Gastrocnemius medialis (tissue), 4 donors: ENCODE results near the gene HACD3.

ENCODE experiments used
- POLR2A ChIP-seq, 2 donors: fragments of 450-650 bp; IDR thresholded peaks; one replicate each; pipeline ENCODE4 v1.6.1; 2017; ENCODE audit warnings: antibody characterized with exemption in 2 of 2, mild to moderate bottlenecking in 2 of 2, moderate library complexity in 2 of 2
- TF ChIP-seq, protein P1 (sequence below), 5 experiments: fragments of 450-650 bp in 3 of 5; fragments of 200-600 bp in 2 of 5; sonication (generic) in 2 of 5; IDR thresholded peaks in 4 of 5; conservative IDR thresholded peaks in 1 of 5; 1 replicate in 4 of 5; 2 replicates in 1 of 5; pipeline ENCODE4 v1.5.1; 2016 to 2019; ENCODE audit warnings: antibody characterized with exemption in 5 of 5, mild to moderate bottlenecking in 3 of 5, moderate library complexity in 3 of 5

DNA sequence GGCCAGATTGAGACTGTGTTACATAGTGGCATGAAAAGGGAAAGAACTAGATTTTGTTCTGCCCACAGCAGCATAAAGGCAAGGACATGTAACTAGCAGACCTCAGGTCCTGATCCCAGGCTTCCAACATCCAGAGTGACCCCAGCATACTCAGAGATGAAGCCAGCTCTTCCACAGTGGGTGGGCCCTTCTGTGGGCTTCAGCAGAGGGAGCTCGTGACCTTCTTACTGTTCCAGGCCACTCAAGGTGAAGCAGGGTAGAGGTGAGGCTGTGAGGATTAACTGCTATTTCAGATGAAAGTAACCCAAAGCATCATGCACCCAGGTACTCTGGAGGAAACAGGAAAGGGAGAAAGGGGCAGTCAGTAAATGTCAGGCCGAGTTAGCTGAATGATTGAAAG lies 90.6 kb downstream of the HACD3 start:
- TF ChIP-seq, protein P1, sequence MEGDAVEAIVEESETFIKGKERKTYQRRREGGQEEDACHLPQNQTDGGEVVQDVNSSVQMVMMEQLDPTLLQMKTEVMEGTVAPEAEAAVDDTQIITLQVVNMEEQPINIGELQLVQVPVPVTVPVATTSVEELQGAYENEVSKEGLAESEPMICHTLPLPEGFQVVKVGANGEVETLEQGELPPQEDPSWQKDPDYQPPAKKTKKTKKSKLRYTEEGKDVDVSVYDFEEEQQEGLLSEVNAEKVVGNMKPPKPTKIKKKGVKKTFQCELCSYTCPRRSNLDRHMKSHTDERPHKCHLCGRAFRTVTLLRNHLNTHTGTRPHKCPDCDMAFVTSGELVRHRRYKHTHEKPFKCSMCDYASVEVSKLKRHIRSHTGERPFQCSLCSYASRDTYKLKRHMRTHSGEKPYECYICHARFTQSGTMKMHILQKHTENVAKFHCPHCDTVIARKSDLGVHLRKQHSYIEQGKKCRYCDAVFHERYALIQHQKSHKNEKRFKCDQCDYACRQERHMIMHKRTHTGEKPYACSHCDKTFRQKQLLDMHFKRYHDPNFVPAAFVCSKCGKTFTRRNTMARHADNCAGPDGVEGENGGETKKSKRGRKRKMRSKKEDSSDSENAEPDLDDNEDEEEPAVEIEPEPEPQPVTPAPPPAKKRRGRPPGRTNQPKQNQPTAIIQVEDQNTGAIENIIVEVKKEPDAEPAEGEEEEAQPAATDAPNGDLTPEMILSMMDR (IDR thresholded peaks at IDR 0.05 in 4 of 5, conservative IDR thresholded peaks at IDR 0.05 in 1 of 5) = no peak
- no peak for TF ChIP-seq POLR2A (IDR thresholded peaks at IDR 0.05)
